H9 (cell line): ENCODE measurements around the gene AXIN2. TPM values are rescaled to one million over a fixed set of nuclear protein-coding genes. Genes with fewer than 3 reads are reported as not detected.
A peak's percentile ranks its signal among the peaks of the same experiment; 100 is the strongest.

Experiments
- DNase-seq: peaks from one replicate; pipeline ENCODE4 v3.0.0-alpha.2; 2017
- H2AFZ ChIP-seq: one replicate; pipeline ENCODE4 v1.6.1; 2013; ENCODE audit warnings: mild to moderate bottlenecking, low read length, control low read depth, moderate library complexity
- H2AK5ac ChIP-seq: 2 replicates; pipeline ENCODE4 v1.6.1; 2013; ENCODE audit warnings: low read length, control low read depth, mixed read lengths; ENCODE audit not compliant: insufficient read length
- H2BK120ac ChIP-seq: one replicate; pipeline ENCODE4 v1.6.1; 2013; ENCODE audit warnings: low read depth, mild to moderate bottlenecking, low read length, control low read depth, inconsistent platforms; ENCODE audit not compliant: poor library complexity, severe bottlenecking
- H2BK12ac ChIP-seq: 2 replicates; pipeline ENCODE4 v1.6.1; 2013; ENCODE audit warnings: low read length, control low read depth, mixed read lengths, low read depth; ENCODE audit not compliant: insufficient read length
- H2BK15ac ChIP-seq: 2 replicates; pipeline ENCODE4 v1.6.1; 2013; ENCODE audit warnings: low read depth, low read length, control low read depth
- H2BK20ac ChIP-seq: one replicate; pipeline ENCODE4 v1.6.1; 2013; ENCODE audit warnings: low read depth, mild to moderate bottlenecking, low read length, control low read depth, inconsistent platforms; ENCODE audit not compliant: poor library complexity, severe bottlenecking
- H2BK5ac ChIP-seq: 2 replicates; pipeline ENCODE4 v1.6.1; 2013; ENCODE audit warnings: low read length, control low read depth, mixed read lengths; ENCODE audit not compliant: insufficient read length
- H3K14ac ChIP-seq: 2 replicates; pipeline ENCODE4 v1.6.1; 2013; ENCODE audit warnings: low read length, control low read depth; ENCODE audit not compliant: insufficient read depth
- H3K18ac ChIP-seq: 2 replicates; pipeline ENCODE4 v1.6.1; 2013; ENCODE audit warnings: low read depth, mild to moderate bottlenecking, mixed read lengths, low read length, control low read depth; ENCODE audit not compliant: insufficient read length
- H3K23ac ChIP-seq: 2 replicates; pipeline ENCODE4 v1.6.1; 2013; ENCODE audit warnings: low read length, control low read depth, mixed read lengths, low read depth; ENCODE audit not compliant: insufficient read length
- H3K23me2 ChIP-seq: 2 replicates; pipeline ENCODE4 v1.6.1; 2013; ENCODE audit warnings: low read depth, mild to moderate bottlenecking, mixed read lengths, low read length, control low read depth; ENCODE audit not compliant: insufficient read length, poor library complexity, severe bottlenecking
- H3K27ac ChIP-seq: 2 replicates; pipeline ENCODE4 v1.5.1; 2013; ENCODE audit warnings: low read length, control low read depth, mixed read lengths, low read depth; ENCODE audit not compliant: insufficient read length
- H3K27me3 ChIP-seq: 2 replicates; pipeline ENCODE4 v1.6.1; 2013; ENCODE audit warnings: low read length, control low read depth, inconsistent platforms; ENCODE audit not compliant: insufficient read depth
- H3K4ac ChIP-seq: 2 replicates; pipeline ENCODE4 v1.6.1; 2013; ENCODE audit warnings: low read depth, mild to moderate bottlenecking, control low read depth, inconsistent platforms, low read length, moderate library complexity
- H3K4me1 ChIP-seq: 2 replicates; pipeline ENCODE4 v1.6.1; 2013; ENCODE audit warnings: low read length, control low read depth, inconsistent platforms; ENCODE audit not compliant: insufficient read depth
- H3K4me2 ChIP-seq: 2 replicates; pipeline ENCODE4 v1.6.1; 2013; ENCODE audit warnings: low read length, control low read depth, mixed read lengths; ENCODE audit not compliant: insufficient read length, insufficient read depth
- H3K56ac ChIP-seq: 2 replicates; pipeline ENCODE4 v1.6.1; 2013; ENCODE audit warnings: low read depth, mild to moderate bottlenecking, mixed read lengths, low read length, control low read depth; ENCODE audit not compliant: insufficient read length
- H3K79me1 ChIP-seq: 2 replicates; pipeline ENCODE4 v1.6.1; 2013; ENCODE audit warnings: low read depth, mild to moderate bottlenecking, moderate library complexity, low read length, control low read depth, inconsistent platforms; ENCODE audit not compliant: insufficient read depth, poor library complexity, severe bottlenecking
- H3K79me2 ChIP-seq: 2 replicates; pipeline ENCODE4 v1.6.1; 2013; ENCODE audit warnings: low read length, control low read depth, inconsistent platforms; ENCODE audit not compliant: insufficient read depth
- H3K9ac ChIP-seq: 2 replicates; pipeline ENCODE4 v1.6.1; 2013; ENCODE audit warnings: low read length, control low read depth, mixed read lengths; ENCODE audit not compliant: insufficient read length; ENCODE audit errors: extremely low read depth
- H3K9me3 ChIP-seq: one replicate; pipeline ENCODE4 v1.6.1; 2013; ENCODE audit warnings: low read depth, low read length, inconsistent platforms; ENCODE audit not compliant: control insufficient read depth
- H3T11ph ChIP-seq: one replicate; pipeline ENCODE4 v1.6.1; 2013; ENCODE audit warnings: mild to moderate bottlenecking, low read length, control low read depth, inconsistent platforms
- H4K20me1 ChIP-seq: one replicate; pipeline ENCODE4 v1.6.1; 2013; ENCODE audit not compliant: control insufficient read depth, insufficient read length, insufficient read depth
- H4K5ac ChIP-seq: 2 replicates; pipeline ENCODE4 v1.6.1; 2013; ENCODE audit warnings: low read depth, mild to moderate bottlenecking, mixed read lengths, low read length, control low read depth; ENCODE audit not compliant: insufficient read length
- H4K8ac ChIP-seq: replicated peaks from 2 replicates; pipeline ENCODE4 v1.6.1; 2013; ENCODE audit warnings: low read length, control low read depth, mixed read lengths, low read depth; ENCODE audit not compliant: insufficient read length
- H4K91ac ChIP-seq: 2 replicates; pipeline ENCODE4 v1.6.1; 2013; ENCODE audit warnings: low read depth, mild to moderate bottlenecking, moderate library complexity, mixed read lengths, low read length, control low read depth; ENCODE audit not compliant: insufficient read length
- H3K27ac Mint-ChIP-seq, 3 experiments: 2 replicates in 2 of 3; 3 replicates in 1 of 3; pipeline ENCODE4 v1.8.0; 2020 to 2021; ENCODE audit warnings: mixed read lengths in 3 of 3, mild to moderate bottlenecking in 1 of 3, moderate library complexity in 1 of 3
- H3K27me3 Mint-ChIP-seq: 2 replicates; pipeline ENCODE4 v1.8.0; 2021; ENCODE audit warnings: low read depth, mild to moderate bottlenecking, moderate library complexity, mixed read lengths
- H3K36me3 Mint-ChIP-seq, 3 experiments: 2 replicates in 2 of 3; 3 replicates in 1 of 3; pipeline ENCODE4 v1.8.0; 2020 to 2021; ENCODE audit warnings: low read depth in 3 of 3, mixed read lengths in 3 of 3; ENCODE audit not compliant: insufficient read depth in 1 of 3
- H3K4me1 Mint-ChIP-seq, 2 experiments: 2 replicates each; pipeline ENCODE4 v1.8.0; 2020; ENCODE audit warnings: mixed read lengths in 2 of 2
- H3K4me3 Mint-ChIP-seq, 2 experiments: 2 replicates in 1 of 2; 3 replicates in 1 of 2; pipeline ENCODE4 v1.8.0; 2020 to 2021; ENCODE audit warnings: mild to moderate bottlenecking in 2 of 2, mixed read lengths in 2 of 2, moderate library complexity in 1 of 2
- H3K9me3 Mint-ChIP-seq, 2 experiments: 2 replicates in 1 of 2; 3 replicates in 1 of 2; pipeline ENCODE4 v1.8.0; 2020; ENCODE audit warnings: mild to moderate bottlenecking in 2 of 2, mixed read lengths in 2 of 2, moderate library complexity in 1 of 2
- WGBS: extraction: QIAGEN DNeasy Blood & Tissue Kit; methylation state at CpG from one replicate; pipeline ENCODE4 v1.1.7; 2013; ENCODE audit warnings: missing lambda C conversion rate, low lambda C conversion rate, mixed read lengths; ENCODE audit not compliant: insufficient read length; ENCODE audit errors: extremely low coverage; 5-methylcytosine and 5-hydroxymethylcytosine counted together
- total RNA-seq: library from RNA; stranded (reverse); gene quantifications from 2 replicates; pipeline ENCODE4 v1.2.1, GENCODE V29; 2021
- TF ChIP-seq, protein P1 (sequence below): fragments of 200-600 bp; sonication (generic); conservative IDR thresholded peaks from 3 replicates; pipeline ENCODE4 v1.8.0; 2021; ENCODE audit warnings: antibody characterized with exemption, mild to moderate bottlenecking

Gene AXIN2
- total RNA-seq, 1 experiment from 2014 or later: 35.0 TPM

DNA sequence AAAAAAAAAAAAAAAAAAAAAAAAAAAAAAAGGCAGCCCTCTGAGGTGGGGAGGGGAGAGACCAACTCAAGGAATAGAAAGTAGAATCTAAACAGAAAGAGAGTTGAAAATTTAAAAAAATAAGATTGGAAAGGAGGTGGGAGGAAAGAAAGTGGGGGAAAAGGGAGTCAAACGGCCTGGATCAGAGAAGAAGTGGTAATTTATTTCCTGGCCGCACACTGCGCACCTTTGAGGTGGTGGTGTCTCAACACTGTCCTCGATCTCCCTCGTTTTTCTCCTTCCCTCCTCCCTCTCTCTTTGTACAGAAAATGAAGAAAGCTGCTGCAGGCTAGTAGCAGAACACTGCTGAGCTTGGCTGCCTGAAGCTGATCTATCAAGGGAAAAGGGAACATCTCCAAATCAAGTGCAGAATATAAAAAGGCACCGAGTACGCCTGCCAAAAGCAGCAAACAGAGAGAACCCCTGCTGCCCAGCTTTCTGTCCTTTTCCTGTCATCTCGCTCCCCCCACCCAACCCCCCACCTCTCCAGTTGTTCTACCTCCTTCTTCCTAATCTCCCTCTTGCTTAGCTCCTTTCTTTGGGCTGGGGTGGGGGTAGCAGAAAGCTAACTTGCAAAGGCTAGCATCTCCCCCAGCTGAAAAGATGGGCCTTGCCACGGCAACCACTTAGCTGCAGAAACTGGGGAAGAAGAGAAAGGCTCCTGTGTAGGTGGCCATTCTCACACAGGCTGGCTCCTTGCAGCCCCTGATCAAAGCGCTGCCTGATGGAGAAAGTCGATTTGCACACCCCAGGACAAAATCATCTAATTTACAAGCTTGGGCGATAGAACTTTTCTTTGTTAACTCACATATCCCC, 22.5 kb downstream of the AXIN2 start:
- H3K4me1 Mint-ChIP-seq: peaks cover 34 to 43% of the 10 kb centered on the region in 2 experiments

More for the DNA sequence above, 22.5 kb downstream of the AXIN2 start:
- Histone ChIP-seq H2BK20ac (no peak overlapping the region), H2BK15ac (no peak overlapping the region; the same call in 1 of the 2 replicates), H2AFZ (no peak overlapping the region), H2BK12ac (no peak overlapping the region), H3K9ac (no peak overlapping the region), H3K9me3 (no peaks in the 10 kb centered on the region), H3K27ac (no peak overlapping the region), H2BK5ac (no peak overlapping the region), H3K18ac (no peak overlapping the region), H3K4ac (no peak overlapping the region), H2BK120ac (no peak overlapping the region), H3K56ac (no peak overlapping the region), H3T11ph (no peak overlapping the region), H2AK5ac (no peak overlapping the region), H3K23ac (no peak overlapping the region), H3K27me3 (no peaks in the 10 kb centered on the region), H3K23me2 (no peaks in the 10 kb centered on the region), H3K14ac (no peak overlapping the region), H3K4me2 (no peak overlapping the region), H4K8ac (no peak overlapping the region), H4K20me1 (no peaks in the 10 kb centered on the region), H4K91ac (no peak overlapping the region), H3K79me2 (peaks cover 10% of the 10 kb centered on the region; the same call in 1 of the 2 replicates), H3K79me1 (no peaks in the 10 kb centered on the region), H3K4me1 (peaks cover 16% of the 10 kb centered on the region; the same call in 1 of the 2 replicates), H4K5ac (no peak overlapping the region)
- no peaks in the 10 kb centered on the region; a peak in 1 of 5 replicates for H3K9me3 Mint-ChIP-seq
- peak overlapping the region; percentile 1 to 93 (median 84); a peak in 3 of 7 replicates for H3K27ac Mint-ChIP-seq
- no peak for DNase-seq
- H3K27me3 Mint-ChIP-seq: no peaks in the 10 kb centered on the region
- TF ChIP-seq, protein P1, sequence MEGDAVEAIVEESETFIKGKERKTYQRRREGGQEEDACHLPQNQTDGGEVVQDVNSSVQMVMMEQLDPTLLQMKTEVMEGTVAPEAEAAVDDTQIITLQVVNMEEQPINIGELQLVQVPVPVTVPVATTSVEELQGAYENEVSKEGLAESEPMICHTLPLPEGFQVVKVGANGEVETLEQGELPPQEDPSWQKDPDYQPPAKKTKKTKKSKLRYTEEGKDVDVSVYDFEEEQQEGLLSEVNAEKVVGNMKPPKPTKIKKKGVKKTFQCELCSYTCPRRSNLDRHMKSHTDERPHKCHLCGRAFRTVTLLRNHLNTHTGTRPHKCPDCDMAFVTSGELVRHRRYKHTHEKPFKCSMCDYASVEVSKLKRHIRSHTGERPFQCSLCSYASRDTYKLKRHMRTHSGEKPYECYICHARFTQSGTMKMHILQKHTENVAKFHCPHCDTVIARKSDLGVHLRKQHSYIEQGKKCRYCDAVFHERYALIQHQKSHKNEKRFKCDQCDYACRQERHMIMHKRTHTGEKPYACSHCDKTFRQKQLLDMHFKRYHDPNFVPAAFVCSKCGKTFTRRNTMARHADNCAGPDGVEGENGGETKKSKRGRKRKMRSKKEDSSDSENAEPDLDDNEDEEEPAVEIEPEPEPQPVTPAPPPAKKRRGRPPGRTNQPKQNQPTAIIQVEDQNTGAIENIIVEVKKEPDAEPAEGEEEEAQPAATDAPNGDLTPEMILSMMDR: no peak
- H3K36me3 Mint-ChIP-seq: peaks cover 44 to 89% (median 71%) of the 10 kb centered on the region in 3 experiments
- H3K4me3 Mint-ChIP-seq: peak overlapping the region in 1 of 2 experiments; percentile 52; a peak in 1 of 5 replicates
- 100% methylated on average over 1 of the region's 12 CpGs for WGBS
